PC-3 (cell line): ENCODE measurements around the gene FBXL19. TPM values are rescaled to one million over a fixed set of nuclear protein-coding genes. Genes with fewer than 3 reads are reported as not detected.

ENCODE experiments used
- ATAC-seq: fragments of 200-7000 bp; cut with Tn5 transposase; 2 replicates; pipeline ENCODE4 v1.9.1; 2020; ENCODE audit warnings: mild to moderate bottlenecking, moderate library complexity
- BruUV-seq: library from RNA; stranded (reverse); fragments of 400-500 nt; replicated peaks from 2 replicates; lab custom pipeline; 2021; lab: Mats Ljungman, UMichigan
- CTCF ChIA-PET: fragments of 300-600 bp; sonication (Branson Sonifier 250); formaldehyde crosslinking; loops from one replicate; lab custom pipeline; 2022; ENCODE audit warnings: antibody characterized with exemption; lab: Charles Lee
- POLR2A ChIA-PET: fragments of 300-600 bp; sonication (Branson Sonifier 250); formaldehyde crosslinking; loops from one replicate; lab custom pipeline; 2022; ENCODE audit warnings: antibody characterized with exemption; ENCODE audit not compliant: unreplicated experiment; lab: Charles Lee
- DNase-seq: peaks from one replicate; pipeline ENCODE4 v3.0.0-alpha.2; 2015
- H2AFZ ChIP-seq: fragments of 300-600 bp; sonication (generic); 2 replicates; pipeline ENCODE4 v1.6.0; 2016; ENCODE audit warnings: antibody characterized with exemption, low read length
- H3F3A ChIP-seq: fragments of 300-600 bp; sonication (generic); one replicate; pipeline ENCODE4 v1.6.0; 2017; ENCODE audit warnings: antibody characterized with exemption, low read length, control low read depth, mild to moderate bottlenecking; ENCODE audit not compliant: unreplicated experiment
- H3K27ac ChIP-seq: fragments of 300-600 bp; sonication (generic); 2 replicates; pipeline ENCODE4 v1.5.1; 2016; ENCODE audit warnings: mild to moderate bottlenecking, low read length
- H3K27me3 ChIP-seq: fragments of 300-600 bp; sonication (generic); 2 replicates; pipeline ENCODE4 v1.6.1; 2016; ENCODE audit warnings: low read length, mixed read lengths
- H3K36me3 ChIP-seq: fragments of 300-600 bp; sonication (generic); 2 replicates; pipeline ENCODE4 v1.6.1; 2016; ENCODE audit warnings: low read depth, mixed run types, low read length, mixed read lengths
- H3K4me1 ChIP-seq: fragments of 300-600 bp; sonication (generic); 2 replicates; pipeline ENCODE4 v1.5.1; 2016; ENCODE audit warnings: low read length; ENCODE audit not compliant: insufficient read depth
- H3K4me2 ChIP-seq: fragments of 300-600 bp; sonication (generic); 2 replicates; pipeline ENCODE4 v1.6.0; 2016; ENCODE audit warnings: low read length
- H3K4me3 ChIP-seq: fragments of 300-600 bp; sonication (generic); 2 replicates; pipeline ENCODE4 v1.5.1; 2016; ENCODE audit warnings: mild to moderate bottlenecking, low read length, mixed read lengths
- H3K79me2 ChIP-seq: fragments of 300-600 bp; sonication (generic); 2 replicates; pipeline ENCODE4 v1.6.1; 2017; ENCODE audit warnings: low read length, mixed read lengths
- H3K9ac ChIP-seq: fragments of 300-600 bp; sonication (generic); 2 replicates; pipeline ENCODE4 v1.6.0; 2016; ENCODE audit warnings: mild to moderate bottlenecking, low read length
- H3K9me2 ChIP-seq: fragments of 300-600 bp; sonication (generic); replicated peaks from 2 replicates; pipeline ENCODE4 v1.6.1; 2016; ENCODE audit warnings: mixed run types, low read length, mixed read lengths
- H3K9me3 ChIP-seq: fragments of 300-600 bp; sonication (generic); 2 replicates; pipeline ENCODE4 v1.6.1; 2016; ENCODE audit warnings: low read length, mixed read lengths
- H4K20me1 ChIP-seq: fragments of 300-600 bp; sonication (generic); 2 replicates; pipeline ENCODE4 v1.6.1; 2016; ENCODE audit warnings: low read length, mixed read lengths
- EZH2 ChIP-seq: fragments of 300-600 bp; sonication (generic); IDR thresholded peaks from one replicate; pipeline ENCODE4 v1.6.1; 2017; ENCODE audit warnings: antibody characterized with exemption, mild to moderate bottlenecking, low read length; ENCODE audit not compliant: unreplicated experiment
- EZH2phosphoT487 ChIP-seq: fragments of 300-600 bp; sonication (generic); IDR thresholded peaks from 2 replicates; pipeline ENCODE4 v1.6.1; 2018; ENCODE audit warnings: mild to moderate bottlenecking, antibody characterized with exemption, low read length, borderline replicate concordance
- intact Hi-C: fragments of 100-400 bp; cut with micrococcal nuclease; formaldehyde crosslinking; loops from 2 replicates; pipeline ENCODE4 v1.9.0; 2023
- total RNA-seq: library from RNA; depleted of rRNA; stranded (reverse); fragments of >200 nt; gene quantifications from 2 replicates; pipeline ENCODE4 v1.2.3, GENCODE V29; 2014
- TF ChIP-seq, protein P1 (sequence below): fragments of 300-600 bp; sonication (generic); conservative IDR thresholded peaks from 2 replicates; pipeline ENCODE4 v1.5.1; 2017; ENCODE audit warnings: antibody characterized with exemption, low read depth, mild to moderate bottlenecking, low read length

Gene FBXL19
- total RNA-seq, 1 experiment from 2014 or later = 36.2 TPM

DNA sequence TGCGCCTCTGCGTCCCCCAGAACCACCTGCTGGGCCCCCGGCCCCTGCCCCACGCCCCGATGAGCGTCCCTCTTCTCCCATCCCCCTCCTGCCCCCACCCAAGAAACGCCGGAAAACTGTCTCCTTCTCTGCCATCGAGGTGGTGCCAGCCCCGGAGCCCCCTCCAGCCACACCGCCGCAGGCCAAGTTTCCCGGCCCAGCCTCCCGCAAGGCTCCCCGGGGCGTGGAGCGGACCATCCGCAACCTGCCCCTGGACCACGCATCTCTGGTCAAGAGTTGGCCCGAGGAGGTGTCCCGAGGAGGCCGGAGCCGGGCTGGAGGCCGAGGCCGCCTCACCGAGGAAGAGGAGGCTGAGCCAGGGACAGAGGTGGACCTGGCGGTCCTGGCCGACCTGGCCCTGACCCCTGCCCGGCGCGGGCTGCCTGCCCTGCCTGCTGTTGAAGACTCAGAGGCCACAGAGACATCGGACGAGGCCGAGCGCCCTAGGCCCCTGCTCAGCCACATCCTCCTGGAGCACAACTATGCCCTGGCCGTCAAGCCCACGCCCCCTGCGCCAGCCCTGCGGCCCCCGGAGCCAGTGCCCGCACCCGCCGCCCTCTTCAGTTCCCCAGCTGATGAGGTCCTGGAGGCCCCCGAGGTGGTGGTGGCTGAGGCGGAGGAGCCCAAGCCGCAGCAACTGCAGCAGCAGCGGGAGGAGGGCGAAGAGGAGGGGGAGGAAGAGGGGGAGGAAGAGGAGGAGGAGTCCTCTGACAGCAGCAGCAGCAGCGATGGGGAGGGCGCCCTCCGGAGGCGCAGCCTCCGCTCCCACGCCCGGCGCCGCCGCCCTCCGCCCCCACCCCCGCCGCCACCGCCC, 56.0 kb downstream of the FBXL19 start:
- Histone ChIP-seq H3F3A (no peaks in the 10 kb centered on the region), H3K9me3 (no peaks in the 10 kb centered on the region), H2AFZ (no peak overlapping the region), H3K4me3 (no peak overlapping the region), H3K9ac (no peak overlapping the region), H3K36me3 (no peaks in the 10 kb centered on the region; the same call in none of the 2 replicates), H3K27ac (no peak overlapping the region), H3K9me2 (no peaks in the 10 kb centered on the region), H3K79me2 (no peaks in the 10 kb centered on the region), H3K27me3 (no peaks in the 10 kb centered on the region), H3K4me2 (no peak overlapping the region), H3K4me1 (no peaks in the 10 kb centered on the region), H4K20me1 (no peaks in the 10 kb centered on the region)
- DNase-seq (no peak), ATAC-seq (no peak)
- ChIA-PET CTCF (no interaction called here), POLR2A (no interaction called here)
- TF ChIP-seq, protein P1, sequence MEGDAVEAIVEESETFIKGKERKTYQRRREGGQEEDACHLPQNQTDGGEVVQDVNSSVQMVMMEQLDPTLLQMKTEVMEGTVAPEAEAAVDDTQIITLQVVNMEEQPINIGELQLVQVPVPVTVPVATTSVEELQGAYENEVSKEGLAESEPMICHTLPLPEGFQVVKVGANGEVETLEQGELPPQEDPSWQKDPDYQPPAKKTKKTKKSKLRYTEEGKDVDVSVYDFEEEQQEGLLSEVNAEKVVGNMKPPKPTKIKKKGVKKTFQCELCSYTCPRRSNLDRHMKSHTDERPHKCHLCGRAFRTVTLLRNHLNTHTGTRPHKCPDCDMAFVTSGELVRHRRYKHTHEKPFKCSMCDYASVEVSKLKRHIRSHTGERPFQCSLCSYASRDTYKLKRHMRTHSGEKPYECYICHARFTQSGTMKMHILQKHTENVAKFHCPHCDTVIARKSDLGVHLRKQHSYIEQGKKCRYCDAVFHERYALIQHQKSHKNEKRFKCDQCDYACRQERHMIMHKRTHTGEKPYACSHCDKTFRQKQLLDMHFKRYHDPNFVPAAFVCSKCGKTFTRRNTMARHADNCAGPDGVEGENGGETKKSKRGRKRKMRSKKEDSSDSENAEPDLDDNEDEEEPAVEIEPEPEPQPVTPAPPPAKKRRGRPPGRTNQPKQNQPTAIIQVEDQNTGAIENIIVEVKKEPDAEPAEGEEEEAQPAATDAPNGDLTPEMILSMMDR = no peak
- TF ChIP-seq EZH2phosphoT487 = no peak
- no peak for TF ChIP-seq EZH2
- intact Hi-C loops = loop anchor here (5.0 kb wide), 1 partner anchor 463 kb away; the partner anchor contains the start of gene ZNF843
- BruUV-seq = no TSS peak

DNA sequence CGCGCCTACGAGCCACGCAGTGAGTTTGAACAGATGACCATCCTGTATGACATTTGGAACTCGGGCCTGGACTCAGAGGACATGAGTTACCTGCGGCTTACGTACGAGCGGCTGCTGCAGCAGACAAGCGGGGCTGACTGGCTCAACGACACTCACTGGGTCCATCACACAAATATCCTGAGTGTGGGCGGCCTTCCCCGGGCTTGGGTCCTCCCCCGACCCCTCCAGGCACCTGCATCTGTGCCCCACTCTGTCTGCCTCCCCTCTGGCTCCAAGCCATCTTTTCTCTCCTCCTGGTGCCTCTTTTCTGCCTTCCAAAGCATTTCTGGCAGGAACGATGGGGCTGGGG, 56.6 kb downstream of the FBXL19 start:
- no peaks in the 10 kb centered on the region for H3K4me1 ChIP-seq
- no peaks in the 10 kb centered on the region for H3K9me3 ChIP-seq
- no TSS peak for BruUV-seq
- no peak overlapping the region for H2AFZ ChIP-seq
- H3K27me3 ChIP-seq = no peaks in the 10 kb centered on the region
- H3K27ac ChIP-seq = no peak overlapping the region
- no peak overlapping the region for H3K4me2 ChIP-seq
- TF ChIP-seq EZH2 = no peak
- no peak for TF ChIP-seq EZH2phosphoT487
- TF ChIP-seq, protein P1 = no peak
- ATAC-seq = no peak
- H3K79me2 ChIP-seq = no peaks in the 10 kb centered on the region
- no peaks in the 10 kb centered on the region for H3K9me2 ChIP-seq
- H3F3A ChIP-seq = no peaks in the 10 kb centered on the region
- H3K36me3 ChIP-seq = no peaks in the 10 kb centered on the region; the same call in 1 of the 2 replicates
- H3K4me3 ChIP-seq = no peak overlapping the region
- no peak overlapping the region for H3K9ac ChIP-seq
- DNase-seq = no peak
- intact Hi-C loops = loop anchor here (5.0 kb wide), 1 partner anchor 462 kb away; the partner anchor contains the start of gene ZNF843
- ChIA-PET CTCF (no interaction called here), POLR2A (no interaction called here)
- H4K20me1 ChIP-seq = no peaks in the 10 kb centered on the region

DNA sequence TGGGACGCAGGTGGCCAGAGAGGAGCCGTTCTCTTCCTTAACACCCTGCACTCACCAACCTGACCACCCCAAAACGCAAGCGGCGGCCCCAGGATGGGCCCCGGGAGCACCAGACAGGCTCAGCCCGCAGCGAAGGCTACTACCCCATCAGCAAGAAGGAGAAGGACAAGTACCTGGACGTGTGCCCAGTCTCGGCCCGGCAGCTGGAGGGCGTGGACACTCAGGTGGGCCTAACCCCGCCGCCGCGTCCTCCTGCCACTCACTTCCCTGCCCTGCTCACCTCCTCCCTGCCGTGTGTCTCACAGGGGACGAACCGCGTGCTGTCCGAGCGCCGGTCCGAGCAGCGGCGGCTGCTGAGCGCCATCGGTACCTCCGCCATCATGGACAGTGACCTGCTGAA, 57.1 kb downstream of the FBXL19 start:
- Histone ChIP-seq H3F3A (no peaks in the 10 kb centered on the region), H3K4me2 (no peak overlapping the region), H3K9me2 (no peaks in the 10 kb centered on the region), H4K20me1 (no peaks in the 10 kb centered on the region), H3K4me3 (no peak overlapping the region), H2AFZ (no peak overlapping the region), H3K4me1 (peaks cover 4% of the 10 kb centered on the region; the same call in 1 of the 2 replicates), H3K36me3 (no peaks in the 10 kb centered on the region; the same call in 1 of the 2 replicates), H3K9me3 (no peaks in the 10 kb centered on the region), H3K79me2 (no peaks in the 10 kb centered on the region), H3K9ac (no peak overlapping the region), H3K27me3 (no peaks in the 10 kb centered on the region), H3K27ac (no peak overlapping the region)
- intact Hi-C loops = loop anchor here (5.0 kb wide), 1 partner anchor 462 kb away; the partner anchor contains the start of gene ZNF843
- ChIA-PET POLR2A (no interaction called here), CTCF (no interaction called here)
- BruUV-seq = no TSS peak
- no peak for ATAC-seq
- no peak for DNase-seq
- TF ChIP-seq, protein P1 = no peak
